HG02840 (cell line): ENCODE results near the gene SYNDIG1L.

ENCODE experiments used
- ATAC-seq: cut with Tn5 transposase; IDR thresholded peaks from one replicate; pipeline ENCODE4 v1.9.1; 2021; ENCODE audit warnings: mild to moderate bottlenecking, moderate library complexity, moderate number of reproducible peaks; ENCODE audit not compliant: unreplicated experiment, low FRiP score

Gene SYNDIG1L

DNA sequence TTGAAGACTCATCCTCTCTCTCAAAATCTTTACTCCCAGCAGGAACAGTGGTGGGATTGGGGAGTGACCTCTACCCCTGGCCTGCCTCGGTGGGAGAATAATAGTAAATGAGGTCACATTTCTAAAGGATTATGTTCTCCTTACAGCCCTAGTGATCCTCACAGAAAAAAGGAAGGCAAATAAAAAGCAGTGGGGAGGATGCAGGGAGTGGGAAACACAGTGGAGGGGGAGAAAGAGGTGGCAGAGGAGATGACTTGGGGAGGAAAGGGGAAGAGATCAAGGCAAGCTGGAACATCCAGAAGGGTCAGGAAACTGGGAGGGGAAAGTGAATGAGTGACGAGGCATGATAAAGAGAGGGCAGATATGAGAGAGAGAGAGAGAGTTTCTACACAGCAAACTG, 8.3 kb upstream of the SYNDIG1L start:
- no peak for ATAC-seq

DNA sequence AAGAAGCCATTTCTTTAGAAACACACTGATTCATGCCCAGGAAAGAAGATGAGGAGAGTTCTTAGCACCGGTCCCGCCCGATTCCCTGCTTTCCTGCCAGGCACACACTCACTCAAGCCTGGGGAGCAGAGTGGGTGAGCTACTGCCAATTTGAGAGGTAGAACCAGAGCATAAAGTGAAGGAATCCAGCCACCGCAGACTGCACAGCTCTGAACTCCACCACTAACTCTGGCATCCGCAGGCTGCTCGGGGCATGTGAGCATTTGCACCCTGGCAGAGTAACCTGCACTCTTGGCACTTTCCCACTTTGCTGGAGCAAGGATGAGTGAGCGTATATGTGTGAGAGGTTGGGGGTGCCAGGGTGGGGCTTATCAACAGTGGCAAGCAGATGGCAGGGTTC, 4.0 kb upstream of the SYNDIG1L start:
- ATAC-seq: no peak

DNA sequence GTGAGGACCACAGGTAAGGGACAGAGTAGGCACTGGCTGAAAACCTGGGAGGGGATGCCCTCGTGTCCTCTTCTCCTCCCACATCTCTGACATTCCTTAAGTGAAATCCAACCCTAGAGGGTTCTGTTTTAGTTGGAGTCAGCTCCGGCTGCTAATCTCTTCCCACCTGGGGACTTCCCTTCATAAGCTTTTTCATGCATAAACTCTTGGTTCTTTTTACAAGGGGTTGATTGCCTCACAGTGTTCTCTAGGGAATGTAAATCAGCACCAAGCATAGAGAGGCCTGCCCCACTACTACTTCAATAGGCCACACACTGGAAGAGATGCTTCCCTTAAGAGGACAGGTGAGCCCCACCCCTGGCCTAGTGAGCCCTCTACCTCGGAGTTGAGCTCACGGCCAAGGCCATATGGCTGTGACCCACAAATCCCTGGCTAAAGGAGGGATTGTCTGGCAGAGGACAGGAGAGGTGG, 3.2 kb upstream of the SYNDIG1L start:
- ATAC-seq: no peak

DNA sequence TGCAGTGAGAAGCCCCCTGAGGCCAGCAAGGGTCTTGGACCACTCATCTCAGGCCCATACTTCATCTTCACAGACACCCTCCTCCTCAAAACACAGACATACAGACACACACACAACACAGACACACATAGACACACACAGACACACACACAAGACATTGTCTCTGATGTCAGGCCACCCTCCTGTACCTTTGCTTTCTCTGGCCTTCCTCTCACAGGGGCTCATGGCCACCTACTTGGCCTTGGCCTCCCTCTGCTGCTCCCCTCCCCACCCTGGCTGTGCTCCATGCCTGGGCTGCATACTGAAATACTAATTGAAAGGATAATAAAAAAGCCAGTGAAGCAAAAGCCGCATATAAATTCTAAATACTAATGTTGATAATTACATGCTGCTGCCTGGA, 1.6 kb upstream of the SYNDIG1L start:
- no peak for ATAC-seq

DNA sequence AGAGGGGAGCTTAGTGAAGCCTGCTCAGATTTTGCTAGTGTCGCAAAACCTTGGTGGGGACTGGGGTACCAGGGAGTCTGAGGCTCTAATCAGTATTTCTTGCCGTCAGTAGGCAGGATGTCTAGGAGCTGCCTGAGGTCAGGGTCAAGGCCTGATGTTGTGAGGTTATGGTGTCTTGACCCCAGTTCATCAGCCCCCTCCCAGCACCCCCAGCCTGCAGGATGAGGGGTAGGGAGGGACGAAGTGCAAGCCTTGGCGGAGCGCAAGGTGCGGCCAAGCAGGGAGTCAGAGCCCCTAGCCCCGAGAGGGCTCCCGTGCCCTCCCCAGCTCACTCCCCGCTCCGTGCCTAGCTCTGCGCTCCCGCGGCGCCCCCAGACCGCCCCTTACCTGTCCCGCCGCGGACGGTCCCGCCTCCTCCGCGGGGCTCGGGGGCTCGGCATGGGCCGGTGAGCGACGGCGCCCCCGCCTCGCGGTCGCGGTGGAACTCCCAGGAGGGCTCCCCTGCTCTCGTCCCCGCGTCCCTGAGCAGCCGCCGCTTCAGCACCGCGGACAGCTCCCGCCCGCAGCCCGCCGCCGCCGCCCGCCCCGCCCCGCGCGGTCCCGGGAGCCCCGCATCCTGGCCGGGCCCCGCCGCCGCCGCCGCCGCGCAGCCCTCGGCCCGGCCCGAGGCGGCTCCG, 347 bp downstream of the SYNDIG1L start:
- no peak for ATAC-seq

DNA sequence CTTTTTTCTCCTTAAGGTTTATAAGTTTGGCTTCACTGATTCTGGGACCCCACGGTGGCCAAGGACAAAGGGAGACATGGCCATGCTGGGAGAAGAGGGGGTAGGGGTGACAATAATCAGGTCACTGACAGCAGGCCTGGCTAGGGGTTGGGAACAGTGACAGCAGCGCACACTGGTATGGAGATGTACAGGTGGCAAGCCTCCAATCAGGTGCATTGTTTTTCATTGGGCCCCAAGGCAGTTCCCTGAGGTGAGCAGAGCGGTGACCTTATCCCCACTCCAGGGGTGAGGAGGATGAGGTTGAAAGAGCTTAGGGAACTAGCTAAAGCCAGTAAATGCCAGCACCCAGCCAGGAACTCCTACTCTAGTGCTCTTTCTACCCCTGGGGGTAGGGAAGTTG, 1.4 kb downstream of the SYNDIG1L start:
- ATAC-seq: no peak

DNA sequence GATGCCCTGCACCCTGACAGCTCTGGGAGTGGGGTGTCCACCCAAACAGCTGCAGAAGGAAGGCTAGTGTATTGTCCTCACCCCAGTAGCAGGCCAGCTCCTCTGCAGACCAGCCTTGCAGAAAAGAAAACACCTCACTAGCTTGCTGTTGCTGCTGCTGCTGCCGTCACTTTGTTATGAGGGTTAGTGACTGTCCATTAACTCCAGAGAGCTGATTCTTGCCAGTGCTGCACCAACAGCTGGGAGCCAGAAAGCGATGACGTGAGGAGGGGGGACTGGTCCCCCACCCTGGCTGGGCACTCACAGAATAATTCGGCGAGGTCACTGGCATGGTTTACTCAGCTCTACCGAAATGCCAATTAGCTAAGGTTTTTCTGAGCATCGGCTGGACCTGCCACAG, 2.8 kb downstream of the SYNDIG1L start:
- ATAC-seq: no peak

DNA sequence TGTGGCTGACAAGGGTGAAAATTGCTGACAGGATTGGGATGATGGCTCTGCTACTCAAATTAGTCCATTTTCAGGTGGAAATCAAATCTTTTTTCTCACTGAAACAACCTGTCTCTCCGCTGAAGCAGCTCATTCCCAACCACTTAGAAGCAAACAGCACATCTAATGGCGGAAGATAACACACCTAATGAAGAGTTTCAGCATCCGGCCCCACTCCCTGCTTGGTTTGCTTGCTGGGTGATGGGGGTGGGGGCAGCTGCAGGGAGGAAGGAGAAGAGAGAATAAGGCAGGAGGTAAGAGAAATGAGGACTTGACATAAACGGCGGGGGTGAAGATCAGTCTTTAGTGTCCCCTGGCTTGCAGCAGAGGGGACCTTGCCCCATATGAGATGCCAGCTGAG, 4.0 kb downstream of the SYNDIG1L start:
- ATAC-seq: no peak

DNA sequence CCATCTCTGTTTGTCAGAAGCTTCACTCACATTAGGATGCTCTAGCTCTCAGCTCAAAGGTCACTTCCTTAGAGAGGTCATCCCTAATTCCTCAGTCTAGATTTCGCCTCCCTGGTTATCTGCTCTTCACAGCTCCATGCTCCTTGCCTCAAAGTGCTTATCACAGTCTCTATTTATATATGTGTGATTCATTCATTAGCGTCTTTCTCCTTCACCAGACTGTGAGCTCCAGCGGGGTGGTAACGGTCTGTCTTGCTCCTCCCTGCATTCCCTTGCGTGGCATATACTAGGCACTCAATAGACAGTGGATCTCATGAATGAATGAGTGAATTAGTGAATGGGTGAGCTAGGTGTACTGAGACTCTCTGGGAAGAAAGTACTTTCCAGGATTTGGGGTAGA, 6.9 kb downstream of the SYNDIG1L start:
- ATAC-seq: no peak

DNA sequence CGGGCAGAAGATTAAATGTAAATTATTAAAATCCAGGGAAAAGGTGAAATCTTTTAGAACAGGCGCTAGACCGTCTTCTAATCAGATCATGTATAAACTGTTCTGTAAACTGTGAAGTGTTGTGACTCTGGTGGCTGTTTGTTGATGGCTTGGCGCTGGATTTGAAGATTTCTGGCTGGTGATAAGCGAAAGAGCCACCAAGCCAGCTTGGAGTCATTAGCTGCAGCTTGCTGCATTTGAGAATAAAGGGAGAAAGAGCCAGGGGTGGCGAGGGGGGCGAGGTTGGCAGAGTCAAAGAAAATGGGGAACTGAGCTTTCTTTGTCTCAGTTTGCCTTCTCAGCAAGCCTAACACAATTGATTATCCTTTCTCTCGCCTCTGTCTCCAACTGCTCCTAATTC, 8.0 kb downstream of the SYNDIG1L start:
- no peak for ATAC-seq

DNA sequence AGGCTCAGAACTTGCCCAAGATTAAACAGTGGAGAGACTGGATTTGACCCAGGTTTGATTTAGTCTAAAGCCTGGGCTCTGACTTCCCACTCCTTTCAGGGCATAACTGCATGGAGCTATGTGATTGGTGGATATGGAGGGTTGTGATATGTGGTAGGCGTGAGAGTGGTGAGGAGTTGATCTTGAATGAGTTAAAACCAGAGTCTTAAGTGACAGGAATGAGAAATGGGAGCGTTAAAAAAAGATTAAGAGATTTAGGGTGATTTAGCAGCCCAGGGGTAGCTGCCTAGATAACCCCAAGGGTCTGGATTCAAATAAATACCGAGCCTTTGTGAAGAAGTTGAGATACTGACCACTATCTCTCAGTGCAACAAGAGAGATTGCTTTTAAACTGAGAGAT, 8.4 kb downstream of the SYNDIG1L start:
- ATAC-seq: no peak

DNA sequence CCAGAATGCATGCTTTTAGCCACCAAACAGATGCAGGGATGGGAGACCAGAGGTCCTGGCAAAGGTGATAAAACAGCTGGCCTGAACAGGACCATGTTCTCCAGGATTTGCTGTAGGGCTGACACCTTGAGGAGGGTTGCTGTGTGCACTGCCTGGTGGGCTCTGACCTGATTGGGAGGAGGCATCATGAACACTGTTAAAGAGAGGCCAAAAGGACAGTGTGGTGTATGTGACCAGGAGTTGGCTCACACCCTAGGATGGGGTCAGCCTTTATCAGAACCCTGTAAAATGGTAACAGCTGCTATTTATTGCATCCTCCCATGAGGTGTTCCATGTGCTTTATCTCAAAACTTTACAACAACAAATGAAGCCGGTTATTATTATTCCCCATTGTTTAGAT, 8.8 kb downstream of the SYNDIG1L start:
- no peak for ATAC-seq

DNA sequence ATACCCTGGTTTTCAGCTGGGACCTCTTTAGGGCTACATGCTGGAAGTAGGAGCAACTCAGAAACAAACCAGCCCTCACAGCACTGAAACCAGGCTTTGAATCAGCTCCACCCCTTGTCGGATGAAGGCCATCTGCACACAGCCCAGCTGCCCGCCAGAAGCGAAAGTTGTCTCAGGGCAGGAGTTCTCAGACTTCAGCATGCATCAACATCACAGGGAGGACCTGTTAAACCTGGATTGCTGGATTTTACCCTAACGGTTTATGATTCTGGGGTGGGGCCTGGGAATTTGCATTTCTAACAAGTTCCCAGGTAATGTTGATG, 10.9 kb downstream of the SYNDIG1L start:
- ATAC-seq: no peak

DNA sequence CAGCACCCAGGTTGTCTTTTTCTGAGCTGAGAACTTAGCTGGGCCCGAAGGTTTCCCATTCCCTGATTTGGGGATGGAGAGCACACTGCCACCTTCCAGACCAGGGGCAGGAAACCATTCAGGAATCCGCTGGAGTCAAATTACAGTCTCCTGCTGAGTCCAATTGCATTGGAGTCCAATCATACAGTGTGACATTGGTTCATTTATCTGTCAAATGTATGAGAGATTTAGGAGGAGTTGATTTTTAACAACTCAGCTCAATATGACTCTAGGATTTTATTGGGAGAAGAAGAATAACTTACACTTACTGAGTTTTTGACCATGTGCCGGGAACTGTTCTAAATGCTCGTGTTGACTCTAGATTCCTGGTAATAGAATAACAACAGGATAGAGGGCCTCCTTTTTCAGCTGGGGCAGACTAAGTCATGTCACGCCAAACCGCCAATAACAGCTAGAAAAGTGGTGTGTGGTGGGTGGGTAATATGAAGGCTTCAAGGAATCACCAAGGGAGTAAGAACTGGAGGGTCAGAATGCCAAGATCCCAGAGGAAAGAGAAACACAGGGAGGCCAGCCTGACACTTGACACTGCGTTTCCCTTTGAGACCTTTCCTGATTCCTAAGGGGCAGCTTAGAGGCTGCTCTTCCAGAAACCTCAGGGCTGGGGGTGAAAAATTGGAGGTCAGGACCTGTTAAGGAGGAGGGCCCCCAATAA, 11.5 kb downstream of the SYNDIG1L start:
- no peak for ATAC-seq

DNA sequence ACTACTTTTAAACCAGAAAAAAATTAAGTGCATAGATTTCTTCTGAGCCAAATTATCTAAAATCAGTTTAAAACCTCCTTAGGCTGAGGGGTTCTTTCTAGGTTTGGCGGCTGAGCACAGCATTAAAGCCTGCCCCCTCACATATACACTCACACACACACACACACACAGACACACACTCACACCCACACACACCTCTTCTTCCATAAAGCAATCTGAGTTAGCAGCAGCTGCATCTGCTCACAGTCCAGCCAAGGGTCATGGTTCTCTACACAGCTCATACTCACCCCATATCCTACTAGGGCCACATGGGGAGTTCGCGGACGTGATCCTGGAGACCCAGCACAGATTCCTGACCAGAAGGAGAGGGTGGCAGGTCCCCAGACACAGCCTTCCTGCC, 12.4 kb downstream of the SYNDIG1L start:
- ATAC-seq: no peak

DNA sequence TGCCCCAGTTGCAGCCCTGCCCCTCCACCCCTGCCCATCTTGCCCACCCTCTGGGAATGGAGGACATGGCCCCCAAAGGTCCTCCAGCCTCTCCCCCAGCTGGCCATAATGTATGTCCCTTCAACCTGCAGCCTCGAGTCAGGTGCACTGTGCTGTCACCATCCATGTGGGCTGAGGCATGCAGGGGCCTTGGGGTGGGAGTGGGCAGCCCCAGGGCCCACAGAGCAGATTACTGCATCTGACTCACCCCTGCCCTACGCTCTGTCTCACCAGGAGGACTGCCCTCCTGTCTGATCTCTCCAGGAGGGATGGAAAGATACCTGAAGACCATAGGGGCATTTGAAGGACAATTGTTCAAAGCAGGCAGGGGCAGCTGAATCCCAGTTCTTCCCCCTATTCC, 13.3 kb downstream of the SYNDIG1L start:
- ATAC-seq: no peak

DNA sequence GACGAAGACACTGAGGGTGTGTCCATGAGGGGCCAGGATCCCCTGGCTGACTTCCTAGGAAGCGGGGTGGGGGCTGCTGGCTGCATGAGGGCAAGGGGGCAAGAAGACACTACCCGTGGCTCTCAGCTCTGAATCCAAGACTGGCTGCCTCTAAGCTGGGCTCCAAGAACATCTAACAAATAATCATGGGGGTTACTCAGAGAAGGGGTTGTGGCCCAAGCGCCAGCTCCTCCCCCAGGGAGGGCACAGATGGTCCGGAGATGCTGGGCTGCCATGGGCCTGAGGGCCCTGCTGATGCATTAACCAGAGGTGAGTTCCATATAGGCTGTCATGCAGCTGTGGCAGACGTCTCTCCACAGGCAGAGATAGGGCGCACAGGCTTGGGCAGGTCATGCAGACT, 14.3 kb downstream of the SYNDIG1L start:
- no peak for ATAC-seq

DNA sequence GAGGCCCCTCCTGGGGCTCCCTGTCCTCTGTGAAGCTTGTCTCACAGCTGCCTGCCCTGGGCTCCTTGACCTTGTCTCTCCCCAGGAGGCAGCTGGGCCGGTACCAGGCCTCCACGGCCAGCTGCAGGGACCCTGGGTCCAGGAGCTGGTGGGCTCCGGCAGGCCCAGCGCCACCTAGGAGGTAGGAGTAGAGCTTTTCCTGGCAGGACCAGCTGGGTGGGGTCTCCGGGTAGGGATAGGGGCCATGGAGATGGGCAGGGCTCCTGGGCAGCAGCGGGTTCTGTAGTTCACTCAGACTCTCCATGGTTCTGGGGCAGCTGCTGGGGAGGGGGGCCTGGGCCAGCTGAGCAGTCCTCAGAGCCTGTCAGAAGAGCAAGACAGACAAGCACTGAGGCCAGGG, 16.6 kb downstream of the SYNDIG1L start:
- no peak for ATAC-seq

DNA sequence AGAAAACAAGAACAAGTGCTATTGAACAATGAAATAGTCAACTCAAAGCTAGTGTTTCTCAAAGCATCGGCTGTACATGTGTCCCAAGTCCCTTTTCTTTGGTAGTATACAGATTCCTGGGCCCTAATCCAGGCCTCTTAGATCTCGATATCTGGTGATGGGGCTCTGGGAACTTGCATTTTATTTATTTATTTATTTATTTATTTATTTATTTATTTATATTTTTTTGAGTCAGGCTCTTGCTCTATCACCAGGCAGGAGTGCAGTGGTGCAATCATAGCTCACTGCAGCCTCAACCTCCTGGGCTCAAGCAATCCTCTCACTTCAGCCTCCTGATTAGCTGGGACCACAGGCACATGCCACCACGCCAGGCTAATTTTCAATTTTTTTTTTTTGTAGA, 17.1 kb downstream of the SYNDIG1L start:
- no peak for ATAC-seq

DNA sequence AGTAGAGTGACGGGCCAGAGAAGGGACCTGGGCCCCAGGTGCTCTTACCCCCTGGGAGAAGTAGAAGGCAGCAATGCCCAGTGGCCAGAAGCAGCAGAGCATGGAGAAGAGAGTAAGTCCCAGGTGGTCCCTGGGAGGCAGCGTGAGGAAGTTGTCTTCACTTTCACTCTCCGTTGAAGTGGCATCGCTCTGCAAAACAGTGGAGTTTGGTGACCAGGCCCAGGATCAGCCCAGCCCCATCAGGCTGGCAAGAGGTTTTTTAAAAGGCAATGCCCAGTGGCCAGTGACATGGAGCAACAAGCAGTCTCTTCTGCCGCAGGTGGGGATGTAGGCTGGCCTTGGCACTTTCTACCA, 18.2 kb downstream of the SYNDIG1L start:
- no peak for ATAC-seq

DNA sequence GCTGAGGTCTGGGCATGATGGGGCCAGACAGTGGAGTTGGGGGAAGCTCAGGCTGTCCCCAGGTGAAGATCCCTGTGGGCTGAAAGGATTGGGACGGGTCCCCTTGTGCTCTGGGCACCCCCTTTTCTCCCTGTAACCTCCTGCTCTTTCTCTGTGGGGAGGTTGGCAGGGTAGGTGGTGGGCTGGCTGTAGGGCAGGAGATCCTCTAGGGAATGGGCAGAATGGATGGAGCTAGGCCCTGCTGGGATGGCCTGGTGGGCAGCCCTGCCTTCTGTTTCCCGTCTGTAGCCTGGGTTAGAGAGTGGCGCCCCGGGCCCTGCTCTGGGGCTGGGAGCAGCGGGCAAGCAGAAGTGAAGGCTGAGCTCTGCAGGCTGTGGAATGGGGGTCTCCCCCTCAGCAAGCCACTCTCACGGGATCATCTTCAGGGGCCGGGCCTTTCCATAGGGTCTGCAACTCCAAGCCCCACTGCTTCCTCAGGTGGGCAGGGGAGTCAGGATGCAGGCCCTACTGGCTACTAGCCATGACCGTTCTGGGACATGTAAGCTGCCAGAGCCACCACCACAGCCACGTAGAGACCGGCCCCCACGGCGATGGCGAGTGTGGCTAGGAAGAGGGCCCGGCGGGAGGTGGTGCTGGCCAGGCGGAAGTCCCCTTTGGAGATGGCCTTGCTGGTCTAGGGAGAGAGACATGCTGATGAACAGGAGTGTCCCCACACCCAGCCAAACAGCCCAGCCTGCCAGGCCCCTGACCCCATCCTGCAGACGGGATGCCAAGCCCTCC, 18.8 kb downstream of the SYNDIG1L start:
- no peak for ATAC-seq

DNA sequence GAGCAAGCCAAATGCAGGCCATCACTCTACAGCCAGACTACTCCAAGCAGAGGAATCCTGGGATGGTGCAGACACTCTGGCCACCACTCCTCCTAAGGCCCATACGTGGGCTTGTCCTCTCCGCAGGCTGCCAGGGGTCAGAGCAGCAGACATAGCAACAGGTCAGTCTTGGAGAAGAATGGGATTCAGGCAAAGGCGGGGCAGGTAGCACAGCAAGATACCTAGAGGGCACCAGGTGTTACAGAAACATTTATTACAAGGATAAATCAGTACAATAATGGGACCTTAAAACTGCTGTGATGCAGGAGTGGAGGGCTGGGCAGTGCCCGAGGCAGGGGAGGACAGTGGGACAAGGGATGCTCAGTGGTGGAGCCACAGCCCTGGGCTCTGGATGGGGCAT, 20.3 kb downstream of the SYNDIG1L start:
- ATAC-seq: no peak
